ENCODE measurements around the gene MTHFD2. TPM values are rescaled to one million over a fixed set of nuclear protein-coding genes. Genes with fewer than 3 reads are reported as not detected.

Gene MTHFD2
- total and polyA plus RNA-seq, 2 of the 8 experiments (the other 6 are each of a cell fraction or from before 2014, with no cell fraction given) = 99.5 to 291 TPM

DNA sequence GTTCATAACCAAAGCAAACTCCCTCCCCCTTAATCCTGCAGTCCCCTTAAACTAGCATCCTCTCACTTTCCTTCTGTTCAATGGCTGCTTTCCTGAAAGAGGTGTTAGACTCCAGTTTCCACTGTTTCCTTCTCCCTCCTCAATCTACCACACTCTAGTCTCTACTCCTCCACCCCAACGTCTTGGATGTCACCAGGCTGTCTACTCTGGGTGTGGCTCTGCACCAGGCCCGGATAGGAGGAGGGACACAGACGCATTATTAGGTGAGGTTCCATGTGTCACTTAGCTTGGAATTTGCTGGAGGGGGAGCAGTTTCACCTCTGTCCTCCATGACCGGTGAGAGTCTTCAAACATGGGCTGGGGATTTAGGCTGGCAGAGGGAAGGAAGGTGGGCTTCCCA lies 61.3 kb downstream of the MTHFD2 start (continued):
- TF ChIP-seq BACH1 (IDR thresholded peaks at IDR 0.05; ENCODE audit: low read length) (no peak), BCL11A (IDR thresholded peaks at IDR 0.05; ENCODE audit: low read depth in 2 of 2, low read length in 2 of 2) (no peak), SUZ12 (IDR thresholded peaks at IDR 0.05; ENCODE audit: low read length) (no peak), HDAC6 (IDR thresholded peaks at IDR 0.05; ENCODE audit: low read depth, low read length) (no peak), TAF1 (IDR thresholded peaks at IDR 0.05; ENCODE audit: low read depth, low read length) (no peak)
